RWPE1 (cell line): ENCODE measurements around the gene E2F2.
"Not testable (repeated sequence)": the region's sequence is repeated elsewhere in the genome, so short reads cannot be mapped to it uniquely, and the experiment has no call there.

Source experiments
- CTCF ChIA-PET: fragments of 350-600 bp; sonication (Branson Sonifier 250); formaldehyde crosslinking; extraction: SDS; loops from one replicate; lab custom pipeline; 2021; lab: Yijun Ruan, JAX
- POLR2A ChIA-PET: fragments of 400-600 bp; formaldehyde crosslinking; extraction: SDS; loops from one replicate; lab custom pipeline; 2020; ENCODE audit warnings: antibody characterized with exemption; ENCODE audit not compliant: low non-redundant PET; lab: Yijun Ruan, JAX
- DNase-seq: peaks from one replicate; pipeline ENCODE4 v3.0.0; 2012; ENCODE audit warnings: low spot score
- H3K27ac ChIP-seq: fragments of 450-650 bp; 2 replicates; pipeline ENCODE4 v1.5.1; 2017
- TF ChIP-seq, protein P1 (sequence below): fragments of 450-650 bp; conservative IDR thresholded peaks from 2 replicates; pipeline ENCODE4 v1.5.1; 2017; ENCODE audit warnings: low read depth, mild to moderate bottlenecking

Gene E2F2

DNA sequence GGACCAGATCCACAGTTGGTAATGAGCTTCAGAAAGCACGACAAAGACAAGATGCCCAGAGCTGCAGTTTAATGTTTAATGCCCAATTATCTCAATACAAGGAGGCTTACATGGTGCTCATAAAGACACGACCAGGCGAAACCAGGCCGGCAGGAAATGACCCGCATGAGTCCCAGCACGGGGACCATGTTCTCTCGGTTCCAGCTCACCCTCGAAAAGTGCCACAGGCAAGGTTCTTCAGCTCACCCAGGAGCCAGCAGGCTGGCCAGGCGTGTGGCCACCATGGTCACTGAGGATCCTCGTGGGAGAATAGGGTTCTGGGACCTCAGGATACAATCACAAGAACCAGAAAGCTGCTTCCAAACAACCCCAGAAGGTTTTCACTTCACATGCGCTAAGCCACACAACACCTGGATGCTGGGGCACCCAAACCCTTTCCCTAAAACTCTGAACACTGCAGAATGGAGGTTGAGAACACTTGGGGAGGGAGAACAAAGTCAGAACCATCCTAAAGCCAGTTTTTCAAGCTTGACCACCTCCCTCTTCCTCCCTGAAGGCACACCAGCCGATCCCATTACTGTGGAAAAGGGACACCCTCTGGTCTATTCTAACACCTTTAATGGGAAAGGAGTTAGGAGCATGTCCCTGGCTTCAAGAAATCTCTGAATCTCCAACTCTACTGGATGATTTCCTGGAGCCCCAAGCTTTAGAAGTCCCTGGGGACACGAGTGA is 24.5 kb downstream of the E2F2 start:
- TF ChIP-seq, protein P1, sequence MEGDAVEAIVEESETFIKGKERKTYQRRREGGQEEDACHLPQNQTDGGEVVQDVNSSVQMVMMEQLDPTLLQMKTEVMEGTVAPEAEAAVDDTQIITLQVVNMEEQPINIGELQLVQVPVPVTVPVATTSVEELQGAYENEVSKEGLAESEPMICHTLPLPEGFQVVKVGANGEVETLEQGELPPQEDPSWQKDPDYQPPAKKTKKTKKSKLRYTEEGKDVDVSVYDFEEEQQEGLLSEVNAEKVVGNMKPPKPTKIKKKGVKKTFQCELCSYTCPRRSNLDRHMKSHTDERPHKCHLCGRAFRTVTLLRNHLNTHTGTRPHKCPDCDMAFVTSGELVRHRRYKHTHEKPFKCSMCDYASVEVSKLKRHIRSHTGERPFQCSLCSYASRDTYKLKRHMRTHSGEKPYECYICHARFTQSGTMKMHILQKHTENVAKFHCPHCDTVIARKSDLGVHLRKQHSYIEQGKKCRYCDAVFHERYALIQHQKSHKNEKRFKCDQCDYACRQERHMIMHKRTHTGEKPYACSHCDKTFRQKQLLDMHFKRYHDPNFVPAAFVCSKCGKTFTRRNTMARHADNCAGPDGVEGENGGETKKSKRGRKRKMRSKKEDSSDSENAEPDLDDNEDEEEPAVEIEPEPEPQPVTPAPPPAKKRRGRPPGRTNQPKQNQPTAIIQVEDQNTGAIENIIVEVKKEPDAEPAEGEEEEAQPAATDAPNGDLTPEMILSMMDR, result no peak
- CTCF ChIA-PET, result interaction anchor here (0.6 to 2.2 kb wide), 4 partner anchors 10 to 534 kb away, joined by 3 to 11 read pairs (median 4); partner anchors contain the start of gene LACTBL1
- no peak for DNase-seq
- POLR2A ChIA-PET, result no interaction called here
- H3K27ac ChIP-seq, result peak overlapping the region; percentile 25

DNA sequence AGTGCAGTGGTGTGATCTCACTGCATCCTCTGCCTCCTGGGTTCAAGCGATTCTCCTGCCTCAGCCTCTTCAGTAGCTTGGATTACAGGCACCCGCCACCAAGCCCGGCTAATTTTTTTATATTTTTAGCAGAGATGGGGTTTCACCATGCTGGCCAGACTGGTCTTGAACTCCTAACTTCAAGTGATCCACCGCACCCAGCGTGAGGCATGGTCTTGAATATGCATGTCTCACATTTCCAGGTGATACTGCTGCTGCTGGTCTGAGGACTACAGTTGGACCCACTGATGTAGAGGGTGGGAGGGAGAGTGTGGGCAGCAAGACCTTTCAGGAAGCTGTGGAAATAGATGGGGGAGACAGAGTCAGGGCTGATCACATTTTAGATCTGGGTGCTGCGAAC is 25.2 kb downstream of the E2F2 start:
- TF ChIP-seq, protein P1, result no peak
- no peak for DNase-seq
- POLR2A ChIA-PET, result no interaction called here
- CTCF ChIA-PET, result interaction anchor here (0.6 to 2.2 kb wide), 3 partner anchors 9 to 533 kb away, joined by 3 to 11 read pairs (median 4); partner anchors contain the start of gene LACTBL1
- H3K27ac ChIP-seq, result peak overlapping the region; percentile 25

DNA sequence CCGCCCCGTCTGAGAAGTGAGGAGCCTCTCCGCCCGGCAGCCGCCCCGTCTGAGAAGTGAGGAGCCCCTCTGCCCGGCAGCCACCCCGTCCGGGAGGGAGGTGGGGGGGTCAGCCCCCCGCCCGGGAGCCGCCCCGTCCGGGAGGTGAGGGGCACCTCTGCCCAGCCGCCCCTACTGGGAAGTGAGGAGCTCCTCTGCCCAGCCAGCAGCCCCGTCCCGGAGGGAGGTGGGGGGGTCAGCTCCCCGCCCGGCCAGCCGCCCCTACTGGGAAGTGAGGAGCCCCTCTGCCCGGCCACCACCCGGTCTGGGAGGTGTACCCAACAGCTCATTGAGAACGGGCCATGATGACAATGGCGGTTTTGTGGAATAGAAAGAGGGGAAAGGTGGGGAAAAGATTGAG is 26.9 kb downstream of the E2F2 start:
- DNase-seq, H3K27ac ChIP-seq, CTCF ChIA-PET, POLR2A ChIA-PET: not testable (repeated sequence)

DNA sequence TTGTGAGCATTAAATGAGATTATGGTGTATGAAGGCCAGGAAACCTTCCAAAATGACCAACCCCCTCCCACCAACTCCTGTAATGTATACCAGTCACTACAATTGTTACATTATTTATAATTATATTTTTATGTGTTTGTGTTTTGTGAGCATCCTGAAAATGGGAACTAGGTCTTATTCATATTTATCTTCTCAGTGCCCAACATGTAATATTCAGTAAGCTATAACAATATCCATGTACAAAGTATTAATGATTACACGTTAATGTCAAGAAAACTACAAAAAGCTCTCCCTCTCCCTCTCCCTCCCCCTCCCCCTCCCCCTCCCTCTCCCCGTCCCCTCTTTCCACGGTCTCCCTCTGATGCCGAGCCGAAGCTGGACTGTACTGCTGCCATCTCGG is 28.1 kb downstream of the E2F2 start:
- ChIA-PET CTCF (interaction anchor here (0.5 to 1.1 kb wide), 2 partner anchors 98 to 132 kb away, joined by 4 read pairs; no protein-coding TSS in a partner anchor), POLR2A (no interaction called here)
- TF ChIP-seq, protein P1, result no peak
- no peak for DNase-seq
- H3K27ac ChIP-seq, result no peak overlapping the region

DNA sequence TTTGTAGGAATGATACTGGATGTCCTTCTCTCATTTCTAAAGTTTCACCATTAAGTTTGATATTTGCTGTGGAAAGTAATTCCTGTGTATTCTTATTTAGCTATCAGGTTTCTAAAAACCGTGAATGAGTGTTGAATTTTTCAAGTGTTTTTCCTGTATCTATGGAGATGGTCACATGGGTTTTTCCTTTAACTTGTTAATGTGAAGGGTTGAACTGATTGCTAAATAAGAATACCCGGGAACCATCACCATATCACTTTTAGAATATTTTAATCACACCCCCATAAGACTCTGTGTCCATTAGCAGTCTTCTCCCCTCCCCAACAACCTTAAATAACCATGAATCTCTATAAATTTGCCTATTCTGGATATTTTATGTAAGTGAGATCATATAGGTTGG is 30.6 kb downstream of the E2F2 start:
- H3K27ac ChIP-seq, result no peak overlapping the region
- CTCF ChIA-PET, result no interaction called here
- DNase-seq, result no peak
- POLR2A ChIA-PET, result no interaction called here
- TF ChIP-seq, protein P1, result no peak

DNA sequence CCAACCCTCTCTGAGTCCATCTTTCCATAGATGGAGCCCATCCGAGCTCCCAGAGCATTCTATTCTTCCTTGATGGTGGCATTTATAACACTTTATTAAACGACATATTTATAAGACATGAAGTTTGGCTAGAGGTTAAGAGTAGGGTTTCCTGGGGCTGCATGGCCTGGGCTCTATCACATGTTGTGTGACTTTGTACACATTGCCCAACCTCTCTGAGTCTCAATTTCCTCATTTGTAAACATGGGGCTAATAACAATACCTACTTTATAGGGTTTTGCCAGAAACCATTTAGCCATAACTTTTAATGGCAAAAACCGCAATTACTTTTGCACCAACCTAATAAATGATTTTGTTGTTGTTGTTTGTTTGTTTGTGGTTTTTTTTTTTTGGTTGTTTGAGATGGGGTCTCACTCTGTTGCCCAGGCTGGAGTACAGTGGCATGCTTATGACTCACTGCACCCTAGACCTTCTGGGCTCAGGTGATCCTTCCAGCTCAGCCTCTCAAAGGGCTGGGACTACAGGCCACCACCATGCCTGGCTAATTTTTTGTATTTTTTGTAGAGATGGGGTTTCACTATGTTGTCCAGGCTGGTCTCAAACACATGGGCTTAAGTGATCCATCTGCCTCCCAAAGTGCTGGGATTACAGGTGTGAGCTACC is 33.1 kb downstream of the E2F2 start:
- ChIA-PET POLR2A (interaction anchor here (0.8 kb wide), 1 partner anchor 42 kb away, joined by 3 read pairs; no protein-coding TSS in a partner anchor), CTCF (interaction anchor here (0.6 to 2.7 kb wide), 19 partner anchors 8 to 152 kb away, joined by 3 to 39 read pairs (median 6); partner anchors contain the start of gene TCEA3)
- DNase-seq, result no peak
- H3K27ac ChIP-seq, result peak overlapping the region; percentile 48
- TF ChIP-seq, protein P1, result no peak
